COLO668 (cell line): Measurements from ENCODE around the gene DLGAP1.
"Not testable (repeated sequence)": the region's sequence is repeated elsewhere in the genome, so short reads cannot be mapped to it uniquely, and the experiment has no call there.

Source experiments
- DNase-seq: peaks from one replicate; lab custom pipeline; 2025; ENCODE audit not compliant: unreplicated experiment; lab: John Stamatoyannopoulos, UW

The DLGAP1 gene

DNA sequence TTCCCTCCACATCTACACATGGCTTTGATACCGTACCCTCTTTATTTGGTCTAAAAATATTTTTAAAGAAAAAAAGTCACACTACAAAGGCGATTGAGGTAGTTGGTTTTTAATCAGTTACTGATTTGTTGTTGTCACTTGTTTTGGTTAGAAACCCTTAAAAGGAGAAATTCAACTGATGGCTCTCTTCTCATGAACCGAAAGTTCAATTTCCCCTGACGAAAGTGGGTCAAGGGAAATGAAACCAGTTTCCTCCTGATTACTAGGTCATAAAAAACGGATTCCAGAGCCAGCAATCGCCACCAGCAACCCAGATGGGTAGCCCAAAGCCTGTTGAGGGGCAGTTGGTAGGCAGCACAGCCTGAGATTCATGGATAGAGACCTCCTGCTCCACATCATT, 63.2 kb downstream of the DLGAP1 start:
- DNase-seq, result no peak

DNA sequence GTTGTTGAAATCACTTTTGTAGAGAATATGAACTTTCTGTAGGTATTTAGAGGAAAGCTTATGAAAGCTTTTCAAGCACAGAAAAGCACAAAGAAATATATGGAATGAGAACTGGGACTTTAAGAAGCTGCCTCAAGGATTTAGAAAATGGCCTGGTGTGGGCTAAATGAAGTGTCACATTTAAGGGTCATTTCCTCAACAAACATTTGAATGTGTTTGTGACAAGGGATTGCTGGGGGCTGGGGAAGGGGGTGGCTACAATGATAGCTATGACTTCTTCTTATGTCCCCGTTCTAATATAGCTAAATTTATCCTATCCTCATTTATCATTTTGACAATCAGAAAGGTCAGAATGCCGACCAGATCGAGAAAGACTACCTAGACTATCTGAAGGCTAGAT, 69.2 kb downstream of the DLGAP1 start:
- DNase-seq, result no peak

DNA sequence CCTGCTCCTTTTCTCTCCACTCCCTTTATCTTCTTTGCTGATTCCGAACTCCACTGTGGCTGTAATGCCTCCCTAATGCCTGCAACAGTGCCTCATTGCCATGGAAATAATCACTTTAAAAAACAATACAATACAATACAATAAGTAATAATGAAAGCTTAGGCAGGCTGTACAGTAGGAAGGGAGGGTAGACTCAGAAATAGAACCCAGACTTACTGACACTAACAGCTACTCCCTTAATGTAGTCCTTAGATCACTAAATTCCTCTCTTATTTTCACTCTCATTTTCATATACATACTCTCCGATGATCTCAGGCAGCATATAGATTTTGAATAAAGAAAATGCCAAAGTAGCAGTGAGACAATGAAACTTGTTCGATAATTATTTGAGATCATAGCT, 70.2 kb downstream of the DLGAP1 start:
- DNase-seq, result no peak

DNA sequence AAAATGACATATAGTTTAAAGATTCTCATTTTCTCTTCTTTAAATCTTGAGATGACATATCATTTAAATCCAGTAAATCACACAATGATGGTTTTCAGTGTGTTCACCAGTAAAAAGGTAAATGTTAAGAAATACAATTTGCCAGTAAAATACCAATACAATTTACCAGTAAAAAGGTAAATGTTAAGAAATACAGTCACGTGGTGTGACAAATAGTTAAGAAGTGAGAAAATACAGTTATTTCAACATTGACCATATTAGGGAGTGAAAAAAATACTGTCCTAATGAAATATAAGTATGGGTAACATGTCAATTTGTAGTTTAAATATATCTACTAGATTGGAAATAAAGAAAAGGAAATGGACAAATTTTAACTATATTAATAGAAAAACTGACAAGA, 80.5 kb downstream of the DLGAP1 start:
- no peak for DNase-seq

DNA sequence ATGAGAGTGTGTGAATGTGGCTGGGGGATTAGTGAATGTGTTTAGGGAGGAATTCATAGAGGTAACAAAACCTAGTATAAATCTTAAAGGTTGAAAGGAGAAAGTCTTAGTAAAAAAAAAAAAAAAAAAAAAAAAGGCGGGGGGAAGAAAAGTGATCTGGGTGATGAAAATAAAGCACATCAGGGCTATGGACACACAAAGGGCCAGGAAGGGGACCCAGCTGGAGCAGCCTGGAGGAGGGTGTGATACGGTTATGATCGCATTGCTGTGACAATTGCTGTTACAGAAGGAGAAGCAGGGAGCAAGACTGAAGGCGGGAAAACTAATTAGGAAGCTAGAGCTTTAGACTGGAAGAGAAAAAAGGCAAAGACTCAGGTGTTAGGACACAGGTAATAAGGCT, 85.4 kb downstream of the DLGAP1 start:
- no peak for DNase-seq

DNA sequence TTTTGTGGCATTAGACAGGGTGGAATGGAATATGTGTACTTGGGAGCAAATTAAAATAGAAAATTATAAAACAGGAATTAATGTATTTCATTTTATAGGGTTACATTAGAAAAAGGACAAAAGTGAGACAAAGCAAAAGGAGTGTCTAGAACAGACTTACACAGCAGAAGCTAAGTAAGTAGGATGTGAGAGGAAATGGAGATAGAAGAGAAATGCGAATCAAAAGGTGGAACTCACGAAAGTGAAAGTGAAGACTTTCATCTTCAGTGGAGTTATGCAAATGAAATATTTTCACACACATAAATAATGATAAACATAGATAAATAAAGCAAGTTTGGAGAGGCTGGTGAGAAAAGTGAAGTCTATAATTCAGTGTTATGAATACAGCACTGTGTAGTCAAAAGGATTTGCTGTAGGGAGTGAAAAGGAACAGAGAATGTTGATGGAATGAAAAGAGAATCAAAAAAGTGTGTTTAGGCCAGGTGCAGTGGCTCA, 94.8 kb downstream of the DLGAP1 start:
- no peak for DNase-seq

DNA sequence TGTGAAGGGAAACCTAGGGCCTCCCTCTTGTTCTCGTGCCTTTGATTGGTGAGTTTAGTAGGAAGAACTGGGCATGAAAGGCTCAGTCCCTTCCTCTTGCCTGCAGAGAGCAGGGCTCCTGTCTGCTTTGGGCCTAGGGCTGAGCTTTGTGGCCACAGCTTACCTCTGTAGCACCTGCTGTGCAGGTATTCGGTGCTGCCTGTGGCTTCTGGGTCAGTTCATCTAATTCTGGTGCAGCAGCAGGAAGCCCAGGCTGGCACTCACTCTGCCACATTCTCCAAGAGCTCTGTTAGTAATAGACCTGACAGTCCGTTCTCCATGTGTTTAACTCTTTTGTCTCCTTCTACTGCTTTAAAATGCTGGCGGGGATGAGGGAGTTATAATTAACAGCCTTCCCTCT, 96.5 kb downstream of the DLGAP1 start:
- no peak for DNase-seq

DNA sequence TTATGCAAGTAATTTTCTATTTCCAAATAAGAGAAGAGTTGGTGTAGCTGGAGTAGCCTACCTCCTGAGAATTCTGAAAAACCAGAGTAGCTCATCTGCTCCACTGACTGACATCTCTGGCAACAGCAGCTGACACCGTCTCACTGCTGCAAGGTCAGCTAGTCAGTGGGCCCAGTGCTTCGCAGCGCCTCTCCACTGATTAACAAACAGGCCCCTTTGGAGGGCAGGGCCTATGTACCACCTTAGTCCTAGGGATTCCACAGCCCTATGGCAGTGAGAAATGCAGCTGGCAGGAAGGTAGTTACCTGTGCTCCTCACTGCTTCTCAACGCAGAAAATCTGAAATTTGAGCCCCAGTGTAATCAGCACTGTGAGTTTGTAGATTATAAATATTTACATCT, 97.5 kb downstream of the DLGAP1 start:
- peak; percentile 47 for DNase-seq

DNA sequence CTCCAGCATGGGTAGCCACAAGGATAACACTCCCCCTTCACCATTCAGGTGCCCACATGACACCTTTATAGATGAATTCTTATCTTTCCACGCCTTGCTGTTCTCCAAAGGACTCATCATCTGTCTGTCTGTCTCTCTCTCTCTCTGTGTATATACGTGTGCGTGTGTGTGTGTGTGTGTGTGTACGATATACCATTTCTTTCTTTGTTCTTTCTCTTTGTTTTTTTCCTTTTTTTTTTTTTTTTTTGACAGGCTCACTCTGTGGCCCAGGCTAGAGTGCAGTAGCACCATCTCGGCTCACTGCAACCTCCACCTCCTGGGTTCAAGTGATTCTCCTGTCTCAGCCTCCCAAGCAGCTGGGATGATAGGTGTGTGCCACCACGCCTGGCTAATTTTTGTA, 98.2 kb downstream of the DLGAP1 start:
- no peak for DNase-seq

DNA sequence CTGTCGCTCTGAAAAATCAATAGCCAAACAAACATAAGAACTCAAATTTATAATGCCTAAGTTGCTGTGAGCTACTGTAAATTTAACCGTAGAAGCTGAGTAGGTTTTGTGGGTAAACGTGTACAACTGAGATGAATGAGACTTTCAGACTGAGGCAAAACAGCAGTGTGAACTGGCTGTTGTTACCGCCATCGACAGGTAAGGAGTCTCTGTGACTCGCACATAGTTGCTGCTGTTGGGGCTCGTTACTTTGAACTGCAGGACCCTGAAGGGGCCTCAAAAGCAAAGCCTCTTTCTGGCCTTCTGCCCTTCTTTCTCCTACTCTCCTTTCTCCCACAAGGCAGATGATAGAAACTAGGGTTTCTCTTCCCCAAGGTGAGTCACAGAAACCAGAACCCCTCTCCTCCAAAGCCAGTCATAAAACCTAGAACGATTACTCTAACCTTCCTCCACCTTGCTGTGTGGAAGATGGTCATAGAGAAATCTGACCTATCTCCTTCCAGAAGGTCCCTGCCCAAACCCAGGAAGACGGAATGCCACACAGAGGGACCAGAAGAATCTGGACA, 101.2 kb downstream of the DLGAP1 start:
- no peak for DNase-seq

DNA sequence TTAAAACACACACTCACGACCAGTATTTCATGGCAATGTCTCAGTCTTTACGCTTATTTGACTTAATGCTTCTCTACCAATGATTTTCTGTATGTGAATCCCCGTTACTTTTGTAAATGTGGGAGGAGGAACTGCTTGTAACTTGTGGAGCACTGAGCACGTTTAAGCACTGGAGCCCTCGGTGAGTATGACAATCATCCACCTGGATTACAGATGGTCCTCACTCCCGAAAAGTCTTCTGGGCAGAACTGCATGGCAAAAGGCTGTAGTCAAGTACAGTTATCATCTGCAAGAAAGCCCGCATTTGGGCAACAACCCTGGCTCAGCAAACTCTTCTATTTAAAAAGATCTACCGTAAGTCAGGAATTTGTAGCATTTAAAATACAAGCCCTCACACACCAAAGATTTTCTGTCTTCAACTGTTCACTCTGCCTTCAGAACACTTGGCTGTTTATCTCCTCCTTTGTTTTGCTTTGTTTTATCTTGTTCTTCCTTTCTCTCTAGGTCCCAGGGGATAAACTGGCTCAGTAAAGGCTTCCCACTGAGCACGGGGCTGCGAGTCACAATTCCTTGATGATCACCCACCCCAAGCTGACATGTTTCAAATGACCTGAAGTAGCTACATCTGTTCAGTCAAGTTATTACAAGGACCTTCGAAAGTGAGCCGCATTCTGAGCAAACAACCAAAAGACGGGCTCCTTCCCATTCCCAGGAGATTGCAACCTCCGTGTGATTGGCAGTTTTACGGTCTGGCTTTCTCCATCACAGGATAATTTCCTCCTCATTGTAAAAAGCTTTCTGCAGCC, 102.2 kb downstream of the DLGAP1 start:
- DNase-seq, result no peak

DNA sequence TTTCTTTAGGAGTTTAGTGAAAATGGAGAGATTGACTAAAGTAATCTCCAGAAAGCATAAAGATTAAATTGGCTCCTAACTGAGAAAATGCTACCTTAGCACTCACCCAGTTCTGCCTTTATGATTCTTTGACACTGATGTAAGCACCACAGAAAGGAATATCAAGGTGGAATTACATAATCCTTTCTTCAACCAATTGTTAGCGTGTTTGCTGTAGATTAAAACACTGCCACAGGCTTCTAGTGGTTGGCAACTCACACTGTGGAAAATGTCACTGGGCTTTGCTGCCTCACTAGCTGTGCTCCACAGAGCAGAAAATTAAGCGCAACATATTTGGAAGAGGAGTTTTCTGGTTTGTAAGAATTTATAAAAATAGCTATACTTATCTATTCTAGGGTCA, 104.1 kb downstream of the DLGAP1 start:
- no peak for DNase-seq

DNA sequence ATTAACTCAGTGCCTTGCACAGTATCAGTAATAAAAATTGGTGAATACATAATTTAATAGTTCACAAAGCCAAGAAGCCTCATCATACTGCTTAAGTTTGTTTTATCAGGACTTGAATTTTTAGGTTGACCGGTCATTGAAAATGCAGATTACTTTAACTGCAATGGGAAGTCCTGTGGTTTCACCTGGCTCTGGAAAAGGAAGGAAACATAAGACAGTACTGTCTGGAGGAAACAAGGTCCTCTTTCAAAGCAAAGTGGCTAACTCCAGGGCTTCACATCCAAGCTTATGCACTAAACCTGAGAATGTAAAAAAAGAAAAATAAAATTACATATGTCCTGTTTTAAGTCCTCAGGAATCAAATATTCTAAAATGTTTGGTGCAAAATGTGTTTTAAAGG, 119.7 kb downstream of the DLGAP1 start:
- DNase-seq, result no peak

DNA sequence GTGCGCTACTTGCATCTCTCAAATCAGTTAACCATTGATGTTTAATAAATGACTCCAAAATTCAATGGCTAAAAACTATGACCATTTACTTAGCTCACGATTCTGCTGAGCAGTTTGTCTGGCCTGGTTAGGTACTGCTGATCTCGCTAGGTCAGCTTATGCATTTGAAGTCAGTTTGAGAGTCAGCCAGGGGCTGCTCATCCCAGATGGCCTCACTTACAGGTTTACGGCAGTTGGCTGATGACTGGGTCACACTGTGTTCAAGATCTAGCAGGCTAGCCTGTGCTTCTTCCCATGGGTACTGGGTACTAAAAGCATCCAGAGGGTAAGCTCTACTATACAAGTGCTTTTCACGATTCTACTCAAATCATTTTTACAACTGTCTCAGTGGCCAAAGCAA, 122.1 kb downstream of the DLGAP1 start:
- DNase-seq, result no peak

DNA sequence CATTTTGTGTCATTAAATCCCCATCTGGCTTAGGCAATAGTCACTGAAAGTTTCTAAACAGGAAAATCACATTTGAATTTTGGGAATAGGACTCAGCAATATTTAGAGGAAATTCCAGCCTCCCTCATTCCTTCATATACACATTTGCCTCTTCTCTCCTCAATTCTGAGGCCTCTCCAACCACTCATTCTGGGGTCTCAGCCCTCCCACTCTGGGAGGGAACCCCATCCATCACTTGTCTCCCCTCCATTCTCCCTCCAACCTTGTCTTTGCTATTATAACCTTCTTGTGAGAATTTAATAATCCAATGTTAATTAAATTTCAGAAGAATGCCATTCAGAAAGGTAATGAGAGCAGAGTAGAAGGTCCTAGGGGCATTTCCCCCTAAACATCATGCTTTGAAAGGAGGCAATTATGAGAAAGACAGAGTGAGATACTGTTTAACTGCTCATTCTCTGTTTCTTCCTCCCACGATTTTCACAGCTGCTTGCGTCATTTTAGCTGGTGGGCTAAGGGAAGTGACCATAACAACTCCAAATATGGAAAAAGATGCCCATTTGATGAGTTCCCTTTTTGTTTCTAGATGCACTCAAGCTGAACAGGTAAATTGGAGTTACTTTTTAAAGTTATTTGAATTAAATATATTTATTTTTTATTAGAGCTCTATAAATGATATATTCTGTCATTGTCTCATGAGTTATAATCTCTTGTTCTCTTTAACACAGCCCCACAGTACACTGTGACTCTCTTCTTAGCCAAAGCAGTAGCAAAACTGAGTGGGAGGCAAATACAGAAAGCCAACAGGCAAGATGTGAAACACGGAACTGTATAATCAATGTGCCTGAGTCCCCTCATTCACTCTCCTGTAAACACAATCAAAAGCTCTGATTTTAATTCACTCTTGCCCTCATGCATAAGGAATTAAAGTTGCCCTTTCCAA, 135.1 kb downstream of the DLGAP1 start:
- DNase-seq, result no peak

DNA sequence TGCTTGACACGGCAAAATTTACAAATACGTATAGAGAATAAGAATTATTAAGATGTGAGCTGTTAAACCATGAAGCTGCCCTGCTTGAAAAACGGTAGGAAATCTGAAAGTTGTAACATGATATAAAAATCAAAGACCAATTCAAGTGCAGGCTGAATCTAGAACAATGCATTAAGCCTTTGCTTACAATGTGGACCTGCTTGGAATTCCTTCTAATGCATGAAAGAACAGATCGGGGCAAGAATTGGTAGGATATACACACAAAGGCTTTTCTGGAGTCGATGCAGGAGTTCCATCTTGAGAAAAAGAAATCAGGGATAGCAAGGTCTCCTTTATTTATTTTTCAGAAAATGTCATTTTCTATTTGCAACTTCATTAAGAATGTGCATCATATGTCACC, 136.8 kb downstream of the DLGAP1 start:
- DNase-seq, result no peak

DNA sequence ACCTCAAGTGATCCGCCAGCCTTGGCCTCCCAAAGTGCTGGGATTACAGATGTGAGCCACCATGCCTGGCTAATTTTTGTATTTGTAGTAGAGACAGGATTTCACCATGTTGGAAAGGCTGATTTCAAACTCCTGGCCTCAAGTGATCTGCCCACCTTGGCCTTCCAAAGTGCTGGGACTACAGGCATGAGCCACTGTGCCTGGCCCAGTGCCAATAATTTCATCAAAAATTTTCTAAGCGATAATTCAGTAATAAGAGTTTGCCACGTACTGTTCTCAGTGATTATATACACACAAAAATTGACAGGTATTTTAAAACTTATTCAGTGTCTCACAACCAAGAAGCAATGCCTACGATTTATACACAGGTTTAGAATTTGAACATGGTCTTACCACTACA, 143.2 kb downstream of the DLGAP1 start:
- not testable (repeated sequence) for DNase-seq

DNA sequence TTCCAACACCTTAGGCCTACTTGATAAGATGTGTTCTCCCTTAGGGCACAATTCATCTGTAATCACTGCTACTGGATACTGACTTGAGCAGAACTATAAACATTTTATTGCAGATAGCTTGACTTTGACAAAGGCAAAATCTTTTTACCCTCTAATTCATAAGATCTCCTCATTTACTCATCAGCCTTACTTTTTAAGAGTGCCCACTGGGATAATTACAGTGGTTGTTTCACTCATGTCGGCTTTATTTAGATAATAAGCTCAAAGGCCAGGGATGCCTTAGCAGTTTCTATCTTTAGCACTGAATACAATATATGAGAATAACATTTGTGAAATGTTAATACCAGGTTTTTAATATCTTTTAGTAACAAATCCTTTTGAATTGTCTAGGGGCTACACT, 144.0 kb downstream of the DLGAP1 start:
- no peak for DNase-seq

DNA sequence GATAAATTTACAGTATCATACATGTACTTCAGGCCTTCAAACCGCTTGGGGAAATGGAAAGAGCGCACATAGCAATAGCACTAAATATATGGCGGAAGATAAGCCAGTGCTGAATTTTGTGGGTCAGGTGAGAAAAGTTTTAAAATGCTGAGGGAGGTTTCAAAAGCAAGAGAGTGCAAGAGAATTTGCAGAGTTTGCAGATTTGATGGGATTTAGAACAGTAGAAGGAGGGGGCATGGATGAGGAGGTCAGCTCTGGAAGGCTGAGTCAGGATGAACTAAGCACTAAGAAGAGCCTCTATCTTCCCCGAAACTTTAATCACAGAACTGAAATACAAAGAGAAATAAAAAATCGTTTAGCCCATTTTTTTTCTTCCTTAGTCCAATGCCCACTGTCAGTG, 145.9 kb downstream of the DLGAP1 start:
- DNase-seq, result no peak

DNA sequence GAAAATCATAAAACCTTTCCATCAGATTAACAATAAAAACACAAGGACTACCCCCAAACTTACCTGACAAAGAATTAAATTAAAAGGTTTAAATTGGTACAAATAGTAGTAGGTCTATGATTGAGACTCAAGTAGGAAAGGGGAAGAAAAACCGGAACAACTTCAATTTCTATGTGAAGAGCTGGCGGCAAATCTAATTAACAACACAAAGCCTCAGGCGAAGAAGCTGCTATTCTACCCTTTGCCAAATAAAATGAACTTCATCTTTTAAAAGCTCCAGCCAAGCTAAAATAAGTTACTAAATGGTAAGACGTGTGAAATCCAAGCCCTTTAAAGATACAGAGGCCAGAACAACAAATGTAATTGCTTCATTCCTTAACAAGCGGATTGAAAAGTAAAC, 146.5 kb downstream of the DLGAP1 start:
- DNase-seq, result no peak

DNA sequence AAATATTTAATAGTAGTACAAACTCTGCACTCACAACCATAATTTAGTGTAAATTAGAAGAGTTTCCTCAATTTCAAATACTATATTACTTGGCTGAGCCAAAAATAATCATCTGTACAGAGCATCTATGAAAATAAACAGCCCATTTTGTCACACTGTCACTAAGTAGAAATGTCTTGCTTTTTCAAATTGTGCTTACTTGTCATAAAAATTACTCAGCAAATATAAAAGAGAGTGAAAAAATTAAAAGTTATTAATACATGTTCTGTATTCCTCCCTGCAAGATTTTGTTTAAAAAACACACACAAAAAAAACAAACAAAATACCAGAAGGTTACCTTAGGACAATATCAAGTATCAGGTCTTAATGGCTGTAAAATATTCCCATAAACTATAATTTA, 155.7 kb downstream of the DLGAP1 start:
- no peak for DNase-seq

DNA sequence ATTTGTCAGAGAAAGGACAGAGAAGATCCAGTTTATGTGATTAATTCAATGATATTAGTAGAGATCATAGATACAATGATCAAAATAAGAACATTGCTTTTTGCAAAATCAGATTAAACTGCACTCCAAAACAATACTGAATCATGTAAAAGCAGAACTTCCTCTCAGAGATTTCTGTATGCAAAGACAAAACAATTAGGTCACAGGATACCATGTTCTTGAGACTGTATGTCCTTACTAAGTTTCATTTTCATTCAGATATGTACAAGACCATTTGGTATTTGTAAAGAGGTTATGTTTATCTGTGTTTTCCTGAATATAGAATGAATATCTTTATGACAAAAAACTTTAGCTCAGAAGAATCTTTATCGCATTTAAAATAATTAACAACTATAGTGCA, 161.8 kb downstream of the DLGAP1 start:
- DNase-seq, result no peak
